T47D (cell line): ENCODE data around the gene HOXA6.

Experiments used
- DNase-seq, 2 experiments: peaks; one replicate each; pipeline versions ENCODE4 v3.0.0 to v3.0.0-alpha.2; 2011 to 2012; ENCODE audit warnings: low read depth in 1 of 2, low spot score in 1 of 2
- JUND ChIP-seq: IDR thresholded peaks from 2 replicates; pipeline ENCODE4 v1.6.1; 2012; ENCODE audit warnings: low read depth
- in situ Hi-C: cut with HindIII; loops from 2 replicates; pipeline ENCODE4 v1.10.0; 2016; ENCODE audit warnings: low sequenced_read_pairs, low pct_unique_long_range_greater_than_20kb

The HOXA6 gene

DNA sequence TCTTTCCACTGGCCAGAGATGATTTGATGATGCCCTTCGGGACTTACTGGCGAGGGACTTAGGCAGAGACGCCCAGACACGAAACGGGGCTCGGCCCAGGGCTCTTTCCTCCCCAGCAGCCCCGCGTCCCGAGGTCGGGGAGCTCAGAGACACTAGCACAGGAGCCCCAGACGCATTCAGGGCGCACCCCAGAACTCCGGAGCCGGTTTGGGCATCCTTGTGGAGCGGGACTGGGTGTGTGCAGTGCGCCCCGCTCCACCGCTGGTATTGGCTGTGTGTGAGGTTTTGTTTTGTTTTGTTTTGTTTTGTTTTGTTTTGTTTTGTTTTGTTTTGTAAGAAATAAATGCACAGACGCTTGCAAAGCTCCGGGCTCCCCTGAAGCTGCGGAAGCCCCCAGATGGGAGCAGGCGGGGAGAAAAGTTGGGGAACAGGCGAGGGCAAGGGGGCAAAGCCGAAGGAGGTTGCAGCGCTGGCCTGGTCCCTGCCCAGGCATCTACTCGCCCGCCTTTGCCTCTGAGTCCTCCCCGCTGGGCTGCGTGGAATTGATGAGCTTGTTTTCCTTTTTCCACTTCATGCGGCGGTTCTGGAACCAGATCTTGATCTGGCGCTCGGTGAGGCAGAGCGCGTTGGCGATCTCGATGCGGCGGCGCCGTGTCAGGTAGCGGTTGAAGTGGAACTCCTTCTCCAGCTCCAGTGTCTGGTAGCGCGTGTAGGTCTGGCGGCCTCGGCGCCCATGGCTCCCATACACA, 2.2 kb downstream of the HOXA6 start:
- no peak for TF ChIP-seq JUND
- no peak for DNase-seq
- in situ Hi-C loops: no loop called here

DNA sequence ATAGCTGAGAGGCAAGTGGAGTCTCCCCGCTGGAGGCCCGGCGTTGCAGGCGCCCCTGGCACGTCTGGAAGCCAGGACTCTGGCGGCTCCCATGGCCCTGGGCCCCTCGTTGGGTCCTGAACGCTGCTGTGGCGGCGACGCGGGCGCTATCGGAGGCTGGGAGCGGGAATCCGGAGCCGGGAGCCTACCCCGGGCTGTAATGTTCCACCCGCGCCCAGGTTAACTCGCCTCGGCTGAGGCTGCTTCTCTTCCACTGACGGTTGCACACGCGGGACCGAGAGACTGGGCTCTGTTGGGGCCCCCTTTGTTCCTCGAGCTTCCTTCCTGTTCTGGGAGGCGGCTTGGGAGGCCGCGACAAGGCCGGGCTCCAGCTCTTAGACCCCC, 2.8 kb downstream of the HOXA6 start:
- no peak for DNase-seq
- in situ Hi-C loops: no loop called here
- TF ChIP-seq JUND: no peak

DNA sequence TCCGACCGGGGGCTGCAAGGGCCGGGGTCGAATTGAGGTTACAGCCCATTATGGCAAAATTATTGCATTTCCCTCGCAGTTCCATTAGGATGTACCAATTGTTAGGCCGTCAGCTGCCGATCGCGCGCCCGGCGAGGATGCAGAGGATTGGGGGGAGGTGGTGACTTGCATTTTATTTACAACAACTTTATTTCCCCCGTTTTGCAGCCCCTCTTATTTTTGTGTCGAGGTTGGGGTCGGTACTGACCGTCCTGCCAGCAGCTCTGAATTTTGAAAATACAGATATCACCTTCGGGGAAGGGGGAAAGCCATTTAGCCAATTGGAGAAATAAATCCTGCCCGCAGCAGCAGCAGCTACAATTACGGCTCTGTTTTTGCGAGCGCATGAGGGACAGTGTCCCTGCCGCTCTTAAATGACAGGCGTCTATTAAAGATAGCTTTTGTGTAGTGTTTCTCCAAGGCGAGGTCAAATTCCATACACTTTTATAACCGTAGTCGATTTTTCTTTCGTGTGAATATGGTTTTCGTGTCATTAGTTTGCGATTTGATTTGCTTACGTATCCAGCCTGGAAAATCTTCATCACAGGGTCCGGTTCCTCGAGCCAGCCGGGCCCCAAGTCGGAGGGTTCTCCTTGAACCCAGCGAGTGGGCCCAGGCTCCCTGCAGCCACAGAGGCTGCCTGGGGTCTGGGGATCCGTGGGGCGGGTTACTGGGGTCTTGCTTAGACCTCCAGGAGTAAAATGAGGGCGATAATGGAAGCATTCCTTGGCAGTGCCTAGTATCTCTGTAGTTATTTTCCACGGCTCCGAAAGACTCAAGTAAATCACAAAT, 3.4 kb downstream of the HOXA6 start:
- no peak for DNase-seq
- no peak for TF ChIP-seq JUND
- in situ Hi-C loops: no loop called here

DNA sequence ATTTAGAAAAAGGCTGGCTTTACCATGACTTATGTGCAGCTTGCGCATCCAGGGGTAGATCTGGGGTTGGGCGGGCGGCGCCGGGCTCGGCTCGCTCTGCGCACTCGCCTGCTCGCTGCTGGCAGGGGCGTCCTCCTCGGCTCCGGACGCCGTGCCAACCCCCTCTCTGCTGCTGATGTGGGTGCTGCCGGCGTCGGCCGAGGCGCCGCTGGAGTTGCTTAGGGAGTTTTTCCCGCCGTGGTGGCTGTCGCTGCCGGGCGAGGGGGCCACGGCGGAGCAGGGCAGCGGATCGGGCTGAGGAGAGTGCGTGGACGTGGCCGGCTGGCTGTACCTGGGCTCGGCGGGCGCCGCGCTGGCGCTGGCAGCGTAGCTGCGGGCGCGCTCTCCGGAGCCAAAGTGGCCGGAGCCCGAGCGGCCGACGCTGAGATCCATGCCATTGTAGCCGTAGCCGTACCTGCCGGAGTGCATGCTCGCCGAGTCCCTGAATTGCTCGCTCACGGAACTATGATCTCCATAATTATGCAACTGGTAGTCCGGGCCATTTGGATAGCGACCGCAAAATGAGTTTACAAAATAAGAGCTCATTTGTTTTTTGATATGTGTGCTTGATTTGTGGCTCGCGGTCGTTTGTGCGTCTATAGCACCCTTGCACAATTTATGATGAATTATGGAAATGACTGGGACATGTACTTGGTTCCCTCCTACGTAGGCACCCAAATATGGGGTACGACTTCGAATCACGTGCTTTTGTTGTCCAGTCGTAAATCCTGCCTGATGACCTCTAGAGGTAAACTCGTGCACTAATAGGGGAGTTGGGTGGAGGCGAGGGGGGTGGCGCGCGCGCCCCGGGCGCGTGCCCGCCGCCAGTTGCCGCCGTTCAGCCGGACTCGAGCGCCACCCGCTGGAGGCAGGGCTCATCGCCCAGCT, 4.3 kb downstream of the HOXA6 start, which contains the start of gene HOXA5:
HOXA5 (minus strand) TSS at position 659 of the 927 bp plus-strand sequence; CDS start at position 585, 74 bp downstream.
- in situ Hi-C loops: no loop called here
- DNase-seq: no peak
- TF ChIP-seq JUND: no peak

DNA sequence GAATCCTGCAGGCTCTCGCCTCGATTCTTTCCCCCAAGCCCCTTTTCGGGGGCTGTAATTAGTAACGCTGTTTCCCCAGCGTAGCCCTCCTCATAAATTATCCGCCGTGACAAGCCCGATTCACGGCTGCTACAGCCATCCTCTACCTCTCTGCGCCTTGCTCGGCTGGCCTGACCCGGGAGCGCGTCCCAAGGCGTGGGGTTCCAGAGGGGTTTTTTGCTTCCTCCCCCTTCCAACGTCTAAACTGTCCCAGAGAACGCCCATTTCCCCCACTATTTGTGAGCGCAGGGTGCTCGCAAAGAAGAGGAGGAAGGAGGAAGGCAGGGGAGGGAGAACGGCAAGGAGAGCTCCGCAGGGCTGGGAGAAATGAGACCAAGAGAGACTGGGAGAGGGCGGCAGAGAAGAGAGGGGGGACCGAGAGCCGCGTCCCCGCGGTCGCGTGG, 5.0 kb downstream of the HOXA6 start:
- in situ Hi-C loops: no loop called here
- no peak for TF ChIP-seq JUND
- DNase-seq: no peak

DNA sequence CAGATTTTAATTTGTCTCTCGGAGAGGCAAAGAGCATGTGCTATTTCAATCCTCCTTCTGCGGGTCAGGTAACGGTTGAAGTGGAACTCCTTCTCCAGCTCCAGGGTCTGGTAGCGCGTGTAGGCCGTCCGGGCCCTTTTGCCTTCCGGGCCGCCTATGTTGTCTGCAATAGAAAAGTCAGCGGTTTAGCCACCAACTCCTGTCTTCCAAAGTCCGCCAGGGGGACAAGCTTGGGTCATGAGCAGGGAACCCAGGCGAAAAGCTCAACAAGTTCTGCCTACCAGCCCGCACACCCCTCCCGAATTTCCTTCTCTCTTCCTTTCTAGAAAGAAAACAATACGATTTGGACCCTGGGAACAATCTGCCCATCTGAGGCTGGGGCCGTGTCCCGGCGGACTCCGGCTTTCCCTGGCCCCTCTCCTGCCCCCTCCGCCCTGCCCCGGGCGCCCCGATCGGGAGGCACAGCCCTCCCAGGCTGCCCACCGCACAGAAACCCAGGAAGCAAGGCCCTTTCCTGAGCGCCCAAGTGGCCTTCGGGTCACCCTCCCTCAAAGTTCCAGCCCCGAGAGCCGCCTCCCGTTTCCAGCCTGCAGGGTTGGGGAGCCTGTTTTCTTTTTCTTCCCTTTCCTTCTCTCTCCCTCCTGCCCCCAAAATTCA, 5.5 kb downstream of the HOXA6 start:
- in situ Hi-C loops: no loop called here
- no peak for TF ChIP-seq JUND
- no peak for DNase-seq

DNA sequence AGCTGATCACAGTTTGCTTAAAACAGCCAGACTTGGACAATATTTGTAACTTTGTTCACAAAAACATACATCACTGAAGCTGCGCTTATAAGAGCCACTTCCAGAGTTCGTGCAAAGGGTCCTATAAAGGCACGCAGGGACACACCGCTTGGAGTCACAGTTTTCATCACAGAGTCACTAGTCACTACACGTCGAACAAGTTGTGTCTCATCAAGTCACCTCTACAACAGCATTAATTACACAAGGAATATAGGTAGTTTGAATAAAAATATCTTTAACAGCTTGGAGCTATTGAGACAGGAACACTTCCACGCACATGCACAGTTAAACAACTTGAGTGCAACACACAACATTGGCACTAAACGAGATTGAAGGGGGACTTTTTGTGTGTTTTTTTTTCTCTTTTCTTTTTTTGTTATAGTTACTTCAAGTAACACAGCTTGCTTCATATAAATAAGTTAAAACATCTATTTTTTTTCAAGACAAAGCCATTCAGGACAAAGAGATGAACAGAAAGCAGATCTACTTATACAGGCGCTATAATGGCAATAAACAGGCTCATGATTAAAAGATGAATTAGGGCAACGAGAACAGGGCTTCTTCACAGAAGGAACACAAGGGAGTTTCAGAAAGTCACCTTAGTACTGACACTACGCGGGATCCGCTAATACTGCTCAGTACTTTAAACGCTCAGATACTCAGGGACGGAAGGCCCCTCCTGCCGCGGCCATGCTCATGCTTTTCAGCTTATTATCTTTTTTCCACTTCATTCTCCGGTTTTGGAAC, 6.2 kb downstream of the HOXA6 start:
- in situ Hi-C loops: no loop called here
- DNase-seq: no peak
- no peak for TF ChIP-seq JUND

DNA sequence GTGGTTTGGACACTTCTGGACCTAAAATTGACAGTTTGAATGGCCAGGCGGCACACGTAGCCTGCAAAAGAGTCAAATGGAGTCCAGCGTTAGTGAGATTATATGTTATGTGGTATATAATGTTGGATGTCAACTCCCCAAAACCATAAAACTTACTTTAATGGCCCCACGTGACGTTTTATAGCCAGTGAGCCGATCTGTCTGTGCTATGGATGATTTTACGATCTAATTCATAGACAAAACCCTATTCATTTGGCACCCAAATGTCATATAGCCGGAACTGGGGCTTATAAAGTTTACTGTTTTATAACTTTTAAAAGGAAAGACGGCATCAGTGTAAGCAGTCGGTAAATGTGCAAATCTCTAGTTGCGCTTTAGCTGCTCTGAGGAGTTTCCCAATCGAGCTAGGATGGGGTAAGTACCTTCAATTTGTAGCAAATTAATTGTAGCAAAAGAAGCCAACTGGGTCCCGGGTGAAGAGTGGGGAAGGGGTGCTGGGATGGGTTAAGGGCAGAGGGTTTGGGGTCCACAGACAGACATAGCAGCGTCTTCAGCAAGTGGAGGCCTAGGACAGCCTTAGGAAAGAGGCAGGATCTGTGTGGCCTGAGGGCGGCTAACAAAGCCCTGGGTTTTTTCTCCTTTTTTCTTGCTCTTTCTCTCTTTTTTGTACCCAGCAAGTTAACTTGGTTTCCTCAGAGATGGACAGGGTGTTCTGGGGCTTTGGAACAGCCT, 7.3 kb downstream of the HOXA6 start:
- TF ChIP-seq JUND: no peak

DNA sequence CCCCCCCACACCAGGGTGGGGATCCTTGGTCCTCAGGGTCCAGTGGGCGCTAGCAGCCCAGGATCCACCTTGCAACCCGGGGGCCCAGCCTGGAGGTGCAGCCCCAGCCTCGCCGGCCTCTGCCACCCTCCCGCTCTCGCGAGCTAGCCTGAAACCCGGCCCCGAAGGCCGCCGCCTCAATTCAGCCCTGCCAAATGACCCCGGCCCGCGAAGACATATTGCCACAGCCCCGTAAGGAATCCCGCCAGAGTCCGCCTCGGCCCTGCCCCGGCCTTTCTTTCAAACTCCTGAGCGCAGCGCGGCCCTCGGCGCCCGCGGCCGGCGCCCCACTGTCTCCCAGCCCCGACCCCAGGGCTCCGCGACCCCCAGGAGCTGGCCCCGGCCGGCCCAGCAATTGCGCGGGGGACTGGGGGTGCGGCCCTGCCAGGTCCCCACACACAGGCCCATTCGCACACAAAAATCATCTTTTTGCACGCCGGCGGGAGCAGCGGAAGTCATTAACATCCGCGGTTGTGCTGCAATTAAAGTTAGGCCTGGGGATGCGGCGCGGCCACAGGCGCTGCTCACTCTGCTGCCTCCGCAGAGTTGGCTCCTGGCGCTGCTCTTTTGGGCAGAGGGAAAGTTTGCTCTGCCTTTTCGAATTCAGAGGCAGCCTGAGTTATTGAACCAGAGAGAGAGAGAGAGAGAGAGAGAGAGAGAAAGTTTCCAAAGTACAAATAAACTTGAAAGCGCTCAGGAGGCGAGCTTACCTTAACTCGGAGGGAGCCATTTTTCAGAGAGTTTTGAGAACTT, 8.0 kb downstream of the HOXA6 start:
- in situ Hi-C loops: no loop called here
- no peak for DNase-seq
- no peak for TF ChIP-seq JUND

More for the DNA sequence above, 7.3 kb downstream of the HOXA6 start:
- no peak for DNase-seq
- in situ Hi-C loops: no loop called here

DNA sequence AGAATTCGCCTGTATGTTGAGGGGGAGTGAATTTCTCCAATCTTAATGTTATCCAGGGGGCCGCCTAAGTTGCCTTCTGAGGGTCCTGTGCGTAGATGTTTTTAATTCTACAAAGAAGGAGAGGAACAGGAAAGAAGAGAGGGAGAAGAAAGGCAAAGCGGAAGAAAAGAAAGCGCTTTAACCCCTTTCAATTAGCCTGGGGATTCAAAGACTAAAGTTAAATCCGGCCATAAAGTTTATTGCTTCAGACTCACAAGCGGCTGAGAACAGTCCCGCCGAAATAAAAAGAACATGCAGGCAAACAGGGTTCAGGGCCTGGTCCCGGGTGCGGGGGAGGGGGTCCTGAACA, 8.6 kb downstream of the HOXA6 start:
- no peak for TF ChIP-seq JUND
- no peak for DNase-seq
- in situ Hi-C loops: no loop called here
